K562 treated with DMSO at 1 percent for 48 hours (cell line): ENCODE measurements around the gene MFAP3L. TPM values are rescaled to one million over a fixed set of nuclear protein-coding genes. Genes with fewer than 3 reads are reported as not detected.

Experiments used
- total RNA-seq: library from RNA; unstranded; fragments of 300-600 nt; gene quantifications from 2 replicates; pipeline ENCODE4 v1.2.3, GENCODE V29; 2022; ENCODE audit warnings: low replicate concordance; ENCODE audit errors: extremely low read depth

MFAP3L gene
- not detected in 2 replicates for total RNA-seq

DNA sequence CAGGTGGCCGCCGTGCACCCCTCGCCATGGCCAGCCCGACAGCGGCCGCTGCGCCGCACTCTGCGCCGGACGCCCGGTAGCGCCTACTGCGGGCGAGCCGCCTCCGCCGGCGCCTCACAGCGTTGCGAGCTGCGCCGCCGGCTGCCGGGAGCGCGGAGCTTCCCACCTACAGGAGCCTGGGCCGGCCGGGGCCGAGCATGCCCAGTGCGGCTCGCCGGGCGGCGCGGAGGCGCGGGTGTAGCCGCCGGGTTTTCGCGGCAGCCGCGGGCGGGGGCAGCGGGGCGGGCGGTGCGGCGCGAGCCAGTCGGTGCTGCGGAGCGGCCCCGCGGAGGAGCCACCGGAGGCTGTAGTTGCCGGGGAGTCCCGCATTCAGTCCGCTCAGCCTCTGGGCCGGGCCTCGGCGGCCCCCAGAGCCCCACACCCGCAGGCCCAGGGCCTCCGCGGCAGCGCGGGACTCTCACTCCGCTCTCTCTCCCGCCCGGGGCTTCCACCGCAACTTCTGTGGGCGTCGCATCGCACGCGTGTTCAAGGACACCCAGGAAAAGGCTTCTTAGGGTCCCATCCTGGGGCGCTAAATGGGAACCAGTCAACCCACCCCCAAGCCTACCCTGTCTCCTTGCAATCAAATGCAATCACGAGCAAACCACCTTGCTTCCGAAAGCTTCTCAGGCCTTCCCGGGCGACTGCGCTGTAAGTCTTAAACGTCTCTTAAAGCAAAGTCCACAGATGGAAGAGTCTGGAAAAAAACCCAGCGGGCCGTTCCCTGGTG, at the start of gene MFAP3L:
Gene MFAP3L (minus strand): TSS at position 143 of the 769 bp plus-strand sequence. CDS start 20,518 bp downstream, outside the sequence.

Other genes with a start within 250 kb of the MFAP3L start
- not detected in 2 replicates for gene AADAT, start 63.6 kb upstream of the MFAP3L start, total RNA-seq